ENCODE data around the gene FIGNL1. TPM values are rescaled to one million over a fixed set of nuclear protein-coding genes. Genes with fewer than 3 reads are reported as not detected.

FIGNL1 gene
- total and polyA plus RNA-seq, 10 of the 15 experiments (the other 5 are each of a cell fraction or from before 2014, with no cell fraction given), result 11.5 to 37.4 (median 29.0) TPM

DNA sequence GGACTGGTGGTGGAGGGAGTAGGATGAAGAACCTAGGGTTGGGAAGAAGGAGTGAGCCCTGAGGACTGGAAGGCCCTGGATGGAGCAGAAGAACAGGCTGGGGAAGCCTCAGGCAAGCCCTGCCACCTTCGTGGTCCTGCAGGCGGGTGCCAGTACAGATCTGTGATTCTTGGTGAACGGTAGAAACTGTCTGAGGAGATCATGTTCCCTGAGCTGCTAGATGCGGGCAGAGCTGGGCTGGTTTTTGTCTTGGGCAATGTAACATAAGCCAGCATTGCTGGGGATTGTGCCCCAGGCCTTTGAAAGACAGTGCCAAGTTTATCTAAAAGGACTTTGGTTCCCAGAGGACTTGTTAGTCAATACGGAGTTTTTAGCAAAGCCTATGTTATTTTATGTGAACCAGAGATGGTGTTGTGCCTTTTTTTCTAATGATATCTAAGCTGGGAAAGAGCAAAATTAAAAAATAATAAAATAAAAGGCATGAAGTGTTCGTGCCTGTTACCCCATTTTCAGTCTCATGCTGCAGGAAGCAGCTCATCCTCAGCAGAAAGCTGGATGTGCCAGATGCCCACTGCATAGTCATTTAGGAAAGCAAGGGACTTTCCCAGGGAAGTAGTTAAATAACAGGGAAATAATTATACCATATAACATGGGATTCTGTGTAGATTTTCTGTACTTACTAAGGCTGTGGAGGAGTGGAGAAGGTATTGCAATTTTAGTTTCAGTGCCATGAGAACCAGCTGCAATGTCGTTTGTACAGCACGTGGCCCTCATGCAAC is 24.4 kb upstream of the FIGNL1 start (continued):
- TF ChIP-seq RUNX3 (IDR thresholded peaks at IDR 0.05; ENCODE audit: low read length) (no peak), HDGF (IDR thresholded peaks at IDR 0.05) (no peak)
- TF ChIP-seq, protein P1, sequence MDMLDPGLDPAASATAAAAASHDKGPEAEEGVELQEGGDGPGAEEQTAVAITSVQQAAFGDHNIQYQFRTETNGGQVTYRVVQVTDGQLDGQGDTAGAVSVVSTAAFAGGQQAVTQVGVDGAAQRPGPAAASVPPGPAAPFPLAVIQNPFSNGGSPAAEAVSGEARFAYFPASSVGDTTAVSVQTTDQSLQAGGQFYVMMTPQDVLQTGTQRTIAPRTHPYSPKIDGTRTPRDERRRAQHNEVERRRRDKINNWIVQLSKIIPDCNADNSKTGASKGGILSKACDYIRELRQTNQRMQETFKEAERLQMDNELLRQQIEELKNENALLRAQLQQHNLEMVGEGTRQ (IDR thresholded peaks at IDR 0.05; ENCODE audit: borderline replicate concordance, low read depth, low read length), result no peak

DNA sequence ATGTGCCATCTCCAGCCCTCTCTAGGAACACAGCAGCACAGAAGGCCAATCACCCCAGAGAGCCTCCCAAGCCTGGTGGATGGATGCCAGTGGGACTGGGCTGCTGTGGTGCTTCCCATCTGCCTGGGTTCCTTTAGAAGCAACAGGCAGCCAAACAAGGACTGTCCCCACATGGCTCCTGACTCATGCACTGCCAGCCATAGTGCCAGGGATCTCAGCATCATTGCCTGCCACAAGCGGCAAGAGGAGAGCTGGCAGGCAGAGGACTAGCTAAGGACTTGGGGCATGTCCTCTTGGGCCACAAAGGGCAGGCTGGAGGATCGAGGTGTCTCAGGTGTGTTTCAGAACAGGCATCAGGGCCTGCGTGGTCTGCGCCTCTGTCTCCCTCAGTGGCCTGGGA is 23.4 kb upstream of the FIGNL1 start:
- in situ Hi-C loops (cut with MboI), result no loop called here
- Histone ChIP-seq H3K4me3 (no peak overlapping the region), H3K9ac (ENCODE audit: control insufficient read depth, insufficient read depth, low read length) (no peak overlapping the region), H3K4me1 (ENCODE audit: control insufficient read depth, insufficient read depth, low read length) (no peaks in the 10 kb centered on the region), H4K20me1 (ENCODE audit: control insufficient read depth, insufficient read depth) (no peaks in the 10 kb centered on the region), H3K9me3 (replicated peaks; ENCODE audit: control insufficient read depth, insufficient read depth, low read length) (no peaks in the 10 kb centered on the region), H3K79me2 (ENCODE audit: control insufficient read depth, insufficient read depth, low read length) (no peaks in the 10 kb centered on the region), H2AFZ (ENCODE audit: control insufficient read depth, low read depth, low read length) (no peak overlapping the region), H3K27me3 (replicated peaks in 1 of 2; ENCODE audit: control insufficient read depth in 2 of 2, insufficient read depth in 2 of 2, low read length in 1 of 2) (peaks cover 0 to 2% of the 10 kb centered on the region in 2 experiments; a peak in 3 of 4 replicates), H3K27ac (ENCODE audit: control insufficient read depth, insufficient read depth) (no peak overlapping the region), H3K36me3 (ENCODE audit: control insufficient read depth in 2 of 2, insufficient read depth in 2 of 2, low read length in 1 of 2) (no peaks in the 10 kb centered on the region), H3K4me2 (ENCODE audit: control insufficient read depth, insufficient read depth) (no peak overlapping the region)
- ATAC-seq (no peak), DNase-seq (ENCODE audit: low read depth, low spot score) (no peak), FAIRE-seq (no peak)
- ChIA-PET CTCF (interaction anchor here (3.0 kb wide), 1 partner anchor 687 kb away, joined by 10 read pairs; no protein-coding TSS in a partner anchor), SMC1A (ENCODE audit: uncharacterized antibody, unreplicated experiment) (no interaction called here), RAD21 (ENCODE audit: unreplicated experiment) (no interaction called here), POLR2A (no interaction called here)
- WGBS (ENCODE audit: insufficient coverage, insufficient replicate concordance, low lambda C conversion rate, missing lambda C conversion rate), result 45% methylated on average over 4 of the region's 4 CpGs
- intact Hi-C loops (cut with micrococcal nuclease; ENCODE audit: unreplicated experiment), result no loop called here
- no TSS peak for BruUV-seq (replicated peaks)
- TF ChIP-seq NFXL1 (IDR thresholded peaks at IDR 0.05; ENCODE audit: borderline replicate concordance) (no peak), SIN3A (IDR thresholded peaks at IDR 0.05; ENCODE audit: low read depth, low read length) (no peak), NFYA (IDR thresholded peaks at IDR 0.05; ENCODE audit: borderline replicate concordance, low read depth, low read length) (no peak), PAX8 (IDR thresholded peaks at IDR 0.05) (no peak), MEF2B (IDR thresholded peaks at IDR 0.05; ENCODE audit: partially characterized antibody, poor library complexity, severe bottlenecking) (no peak), NR2F1 (conservative IDR thresholded peaks at IDR 0.05) (no peak)
- TF ChIP-seq, protein P2, sequence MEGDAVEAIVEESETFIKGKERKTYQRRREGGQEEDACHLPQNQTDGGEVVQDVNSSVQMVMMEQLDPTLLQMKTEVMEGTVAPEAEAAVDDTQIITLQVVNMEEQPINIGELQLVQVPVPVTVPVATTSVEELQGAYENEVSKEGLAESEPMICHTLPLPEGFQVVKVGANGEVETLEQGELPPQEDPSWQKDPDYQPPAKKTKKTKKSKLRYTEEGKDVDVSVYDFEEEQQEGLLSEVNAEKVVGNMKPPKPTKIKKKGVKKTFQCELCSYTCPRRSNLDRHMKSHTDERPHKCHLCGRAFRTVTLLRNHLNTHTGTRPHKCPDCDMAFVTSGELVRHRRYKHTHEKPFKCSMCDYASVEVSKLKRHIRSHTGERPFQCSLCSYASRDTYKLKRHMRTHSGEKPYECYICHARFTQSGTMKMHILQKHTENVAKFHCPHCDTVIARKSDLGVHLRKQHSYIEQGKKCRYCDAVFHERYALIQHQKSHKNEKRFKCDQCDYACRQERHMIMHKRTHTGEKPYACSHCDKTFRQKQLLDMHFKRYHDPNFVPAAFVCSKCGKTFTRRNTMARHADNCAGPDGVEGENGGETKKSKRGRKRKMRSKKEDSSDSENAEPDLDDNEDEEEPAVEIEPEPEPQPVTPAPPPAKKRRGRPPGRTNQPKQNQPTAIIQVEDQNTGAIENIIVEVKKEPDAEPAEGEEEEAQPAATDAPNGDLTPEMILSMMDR (IDR thresholded peaks at IDR 0.05 in 2 of 3, conservative IDR thresholded peaks at IDR 0.05 in 1 of 3; ENCODE audit: control insufficient read depth in 2 of 3, extremely low read depth in 1 of 3, insufficient read depth in 1 of 3, low read depth in 3 of 3, low read length in 3 of 3), result no peak
- TF ChIP-seq, protein P3, sequence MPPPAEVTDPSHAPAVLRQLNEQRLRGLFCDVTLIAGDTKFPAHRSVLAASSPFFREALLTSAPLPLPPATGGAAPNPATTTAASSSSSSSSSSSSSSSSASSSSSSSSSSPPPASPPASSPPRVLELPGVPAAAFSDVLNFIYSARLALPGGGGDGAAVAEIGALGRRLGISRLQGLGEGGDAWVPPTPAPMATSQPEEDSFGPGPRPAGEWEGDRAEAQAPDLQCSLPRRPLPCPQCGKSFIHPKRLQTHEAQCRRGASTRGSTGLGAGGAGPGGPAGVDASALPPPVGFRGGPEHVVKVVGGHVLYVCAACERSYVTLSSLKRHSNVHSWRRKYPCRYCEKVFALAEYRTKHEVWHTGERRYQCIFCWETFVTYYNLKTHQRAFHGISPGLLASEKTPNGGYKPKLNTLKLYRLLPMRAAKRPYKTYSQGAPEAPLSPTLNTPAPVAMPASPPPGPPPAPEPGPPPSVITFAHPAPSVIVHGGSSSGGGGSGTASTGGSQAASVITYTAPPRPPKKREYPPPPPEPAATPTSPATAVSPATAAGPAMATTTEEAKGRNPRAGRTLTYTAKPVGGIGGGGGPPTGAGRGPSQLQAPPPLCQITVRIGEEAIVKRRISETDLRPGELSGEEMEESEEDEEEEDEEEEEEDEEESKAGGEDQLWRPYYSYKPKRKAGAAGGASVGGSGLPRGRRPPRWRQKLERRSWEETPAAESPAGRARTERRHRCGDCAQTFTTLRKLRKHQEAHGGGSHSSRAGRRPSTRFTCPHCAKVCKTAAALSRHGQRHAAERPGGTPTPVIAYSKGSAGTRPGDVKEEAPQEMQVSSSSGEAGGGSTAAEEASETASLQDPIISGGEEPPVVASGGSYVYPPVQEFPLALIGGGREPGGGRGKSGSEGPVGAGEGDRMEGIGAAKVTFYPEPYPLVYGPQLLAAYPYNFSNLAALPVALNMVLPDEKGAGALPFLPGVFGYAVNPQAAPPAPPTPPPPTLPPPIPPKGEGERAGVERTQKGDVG (CRISPR knock-in tag; IDR thresholded peaks at IDR 0.05), result no peak
- TF ChIP-seq, protein P4, sequence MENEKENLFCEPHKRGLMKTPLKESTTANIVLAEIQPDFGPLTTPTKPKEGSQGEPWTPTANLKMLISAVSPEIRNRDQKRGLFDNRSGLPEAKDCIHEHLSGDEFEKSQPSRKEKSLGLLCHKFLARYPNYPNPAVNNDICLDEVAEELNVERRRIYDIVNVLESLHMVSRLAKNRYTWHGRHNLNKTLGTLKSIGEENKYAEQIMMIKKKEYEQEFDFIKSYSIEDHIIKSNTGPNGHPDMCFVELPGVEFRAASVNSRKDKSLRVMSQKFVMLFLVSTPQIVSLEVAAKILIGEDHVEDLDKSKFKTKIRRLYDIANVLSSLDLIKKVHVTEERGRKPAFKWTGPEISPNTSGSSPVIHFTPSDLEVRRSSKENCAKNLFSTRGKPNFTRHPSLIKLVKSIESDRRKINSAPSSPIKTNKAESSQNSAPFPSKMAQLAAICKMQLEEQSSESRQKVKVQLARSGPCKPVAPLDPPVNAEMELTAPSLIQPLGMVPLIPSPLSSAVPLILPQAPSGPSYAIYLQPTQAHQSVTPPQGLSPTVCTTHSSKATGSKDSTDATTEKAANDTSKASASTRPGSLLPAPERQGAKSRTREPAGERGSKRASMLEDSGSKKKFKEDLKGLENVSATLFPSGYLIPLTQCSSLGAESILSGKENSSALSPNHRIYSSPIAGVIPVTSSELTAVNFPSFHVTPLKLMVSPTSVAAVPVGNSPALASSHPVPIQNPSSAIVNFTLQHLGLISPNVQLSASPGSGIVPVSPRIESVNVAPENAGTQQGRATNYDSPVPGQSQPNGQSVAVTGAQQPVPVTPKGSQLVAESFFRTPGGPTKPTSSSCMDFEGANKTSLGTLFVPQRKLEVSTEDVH (IDR thresholded peaks at IDR 0.05; ENCODE audit: low read depth, partially characterized antibody), result no peak
